EH (cell line): ENCODE measurements around the gene LCN10.

ENCODE experiments used
- DNase-seq: peaks from one replicate; pipeline ENCODE4 v3.0.0-alpha.2; 2015; ENCODE audit warnings: low read depth

LCN10 gene

GRCh38 chr9:136738960-136739359 lies 3.8 kb downstream of the LCN10 start:
- no peak for DNase-seq

DNA sequence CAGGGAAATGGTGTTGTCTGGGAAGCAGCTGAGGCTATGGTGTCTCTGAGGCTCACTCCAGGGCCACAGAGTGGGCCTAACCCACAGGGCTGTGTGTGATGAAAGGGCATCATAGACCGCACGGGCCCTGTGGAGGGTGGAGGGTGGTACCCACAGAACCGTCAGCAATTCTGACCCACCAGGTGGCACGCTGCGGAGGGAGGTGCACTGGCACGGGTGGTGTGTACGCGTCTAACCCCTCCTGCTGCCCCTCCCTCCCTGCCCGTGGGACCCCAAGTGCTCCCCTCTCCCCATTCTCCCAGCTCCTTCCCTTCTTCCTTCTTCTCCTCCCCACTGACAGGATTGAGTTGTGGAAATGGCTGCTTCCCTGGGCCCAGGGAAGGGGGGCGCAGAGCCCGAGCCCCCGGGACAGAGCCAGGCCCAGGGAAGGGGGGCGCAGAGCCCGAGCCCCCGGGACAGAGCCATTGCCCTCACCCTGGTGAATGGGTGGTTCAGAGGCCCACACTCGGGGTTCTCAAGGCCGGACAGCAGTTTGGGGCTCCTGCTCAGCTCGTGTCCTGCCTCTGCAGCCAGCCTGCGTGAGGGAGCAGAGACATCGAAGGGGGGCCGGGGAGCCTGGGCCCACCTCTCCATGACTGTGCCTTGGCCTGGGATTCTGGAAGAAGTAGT lies 6.8 kb downstream of the LCN10 start:
- DNase-seq: no peak

- DNase-seq: no peak
These were observed 7.8 kb downstream of the LCN10 start for GRCh38 chr9:136734837-136735496.

GRCh38 chr9:136733611-136734010 lies 9.1 kb downstream of the LCN10 start:
- no peak for DNase-seq

- DNase-seq: no peak
These were observed 10.1 kb downstream of the LCN10 start for GRCh38 chr9:136732444-136733178.

GRCh38 chr9:136729926-136730325 lies 12.8 kb downstream of the LCN10 start:
- DNase-seq: no peak

- DNase-seq: peak; percentile 38
These were observed 13.6 kb downstream of the LCN10 start for GRCh38 chr9:136729144-136729543.

- peak; percentile 64 for DNase-seq
These were observed 14.1 kb downstream of the LCN10 start for GRCh38 chr9:136728548-136729123.

GRCh38 chr9:136728080-136728547 lies 14.6 kb downstream of the LCN10 start:
- DNase-seq: peak; percentile 86

- DNase-seq: peak; percentile 59
These were observed 16.0 kb downstream of the LCN10 start for GRCh38 chr9:136726631-136727191.

DNA sequence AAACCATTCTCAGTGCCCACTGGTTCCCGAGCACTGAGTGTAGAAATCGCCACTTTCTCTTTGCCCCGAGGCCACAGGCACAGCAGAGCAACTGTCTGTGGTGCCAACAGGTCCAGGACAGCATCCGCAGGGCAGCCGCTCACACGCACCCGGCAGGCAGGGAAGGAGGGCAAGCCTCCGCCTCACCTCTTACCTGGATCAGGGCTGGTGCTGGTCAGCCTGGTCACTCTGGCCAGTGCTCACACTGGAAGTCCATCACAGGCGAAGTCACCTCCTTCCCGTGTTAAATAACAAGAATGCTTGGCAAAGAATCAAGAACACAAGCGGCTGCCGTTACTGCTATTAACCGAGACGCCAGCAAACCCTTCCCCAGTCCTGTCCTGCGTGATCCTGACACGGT lies 16.6 kb downstream of the LCN10 start:
- peak; percentile 25 for DNase-seq

DNA sequence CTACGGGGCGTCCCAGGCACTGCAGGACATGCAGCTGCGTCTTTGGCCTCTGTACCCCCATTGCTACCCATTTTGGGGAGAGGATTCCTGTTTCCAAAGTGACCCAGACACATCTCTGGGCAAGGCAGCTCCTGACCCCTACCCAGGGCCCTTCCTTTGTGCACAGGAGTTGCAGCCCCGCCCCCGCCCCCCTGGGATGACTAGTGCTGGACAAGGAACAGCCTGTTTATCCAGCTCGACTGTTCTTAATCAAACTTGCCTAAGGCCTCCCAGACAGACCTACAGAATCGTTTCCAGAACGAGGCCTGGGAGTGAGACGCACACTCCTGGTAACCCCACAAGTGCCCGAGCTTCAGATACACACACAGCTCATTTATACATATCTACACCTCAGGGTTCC lies 17.1 kb downstream of the LCN10 start:
- DNase-seq: peak; percentile 77

DNA sequence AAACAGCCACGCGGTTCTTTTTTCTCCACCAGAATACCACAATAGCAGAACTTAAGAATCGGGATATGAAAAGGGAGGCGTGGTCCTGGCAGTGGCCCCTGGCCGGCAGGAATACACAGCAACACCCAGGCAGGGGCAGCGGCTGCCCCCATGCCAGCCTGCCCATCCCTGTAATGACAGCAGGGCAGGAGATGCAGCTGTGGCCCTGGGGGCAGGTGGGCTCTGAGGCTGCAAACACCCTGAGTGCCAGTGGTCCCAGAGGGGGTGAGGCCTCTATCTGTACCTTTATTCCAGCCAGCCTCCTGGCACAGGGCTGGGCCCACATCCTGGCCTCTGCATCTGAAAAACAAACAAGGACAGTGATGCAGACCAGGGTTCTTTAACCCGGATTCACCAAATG lies 18.0 kb downstream of the LCN10 start:
- no peak for DNase-seq

- no peak for DNase-seq
These were observed 18.8 kb downstream of the LCN10 start for GRCh38 chr9:136723989-136724388.

- peak; percentile 9 for DNase-seq
These were observed 19.3 kb downstream of the LCN10 start for GRCh38 chr9:136723362-136723976.

- peak; percentile 11 for DNase-seq
These were observed 19.8 kb downstream of the LCN10 start for GRCh38 chr9:136722969-136723356.

- DNase-seq: no peak
These were observed 20.4 kb downstream of the LCN10 start for GRCh38 chr9:136722093-136722968.

DNA sequence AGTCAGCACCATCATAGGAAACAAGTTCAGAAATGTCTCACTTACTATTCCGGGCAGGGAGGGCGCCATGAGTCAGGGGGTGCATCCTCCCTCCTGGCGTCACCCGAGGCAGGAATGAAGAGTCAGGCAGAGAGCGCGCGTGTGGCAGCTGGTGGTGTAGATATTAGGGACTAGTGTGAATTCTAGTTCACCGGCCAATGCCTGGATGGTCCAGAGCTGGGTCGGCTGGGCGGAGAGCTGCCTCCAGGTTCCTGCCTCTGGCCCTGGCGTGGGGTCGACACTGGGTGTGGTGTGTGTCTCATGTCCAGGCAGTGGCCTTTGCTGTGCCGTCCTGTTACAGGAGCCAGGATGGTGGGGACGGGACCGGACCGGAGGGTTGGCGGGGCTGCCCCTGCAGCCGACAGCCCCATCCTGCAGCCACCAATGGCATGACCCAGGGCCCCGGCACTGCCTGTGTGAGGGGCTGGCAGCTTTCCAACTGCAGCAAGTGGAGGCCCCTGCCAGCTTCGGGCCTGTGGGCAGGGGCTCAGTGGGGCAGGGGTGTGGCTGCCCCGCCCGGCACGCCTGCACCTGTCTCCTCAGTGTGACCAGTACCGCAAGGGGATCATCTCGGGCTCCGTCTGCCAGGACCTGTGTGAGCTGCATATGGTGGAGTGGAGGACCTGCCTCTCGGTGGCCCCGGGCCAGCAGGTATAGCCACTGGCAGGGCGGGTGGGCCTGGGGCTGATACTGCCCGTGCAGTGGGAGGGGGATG lies 21.2 kb downstream of the LCN10 start:
- DNase-seq: peak; percentile 81

GRCh38 chr9:136720898-136721338 lies 21.8 kb downstream of the LCN10 start:
- DNase-seq: no peak
